GM19468 (cell line): Measurements from ENCODE around the gene FBXO3.
A peak's percentile ranks its signal among the peaks of the same experiment; 100 is the strongest.
"Not testable (repeated sequence)": the region's sequence is repeated elsewhere in the genome, so short reads cannot be mapped to it uniquely, and the experiment has no call there.

Experiments
- ATAC-seq: cut with Tn5 transposase; IDR thresholded peaks from one replicate; pipeline ENCODE4 v1.9.1; 2021; ENCODE audit warnings: mild to moderate bottlenecking, moderate library complexity, moderate number of reproducible peaks; ENCODE audit not compliant: unreplicated experiment; ENCODE audit errors: extremely low read depth

Gene FBXO3, protein sequence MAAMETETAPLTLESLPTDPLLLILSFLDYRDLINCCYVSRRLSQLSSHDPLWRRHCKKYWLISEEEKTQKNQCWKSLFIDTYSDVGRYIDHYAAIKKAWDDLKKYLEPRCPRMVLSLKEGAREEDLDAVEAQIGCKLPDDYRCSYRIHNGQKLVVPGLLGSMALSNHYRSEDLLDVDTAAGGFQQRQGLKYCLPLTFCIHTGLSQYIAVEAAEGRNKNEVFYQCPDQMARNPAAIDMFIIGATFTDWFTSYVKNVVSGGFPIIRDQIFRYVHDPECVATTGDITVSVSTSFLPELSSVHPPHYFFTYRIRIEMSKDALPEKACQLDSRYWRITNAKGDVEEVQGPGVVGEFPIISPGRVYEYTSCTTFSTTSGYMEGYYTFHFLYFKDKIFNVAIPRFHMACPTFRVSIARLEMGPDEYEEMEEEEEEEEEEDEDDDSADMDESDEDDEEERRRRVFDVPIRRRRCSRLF

DNA sequence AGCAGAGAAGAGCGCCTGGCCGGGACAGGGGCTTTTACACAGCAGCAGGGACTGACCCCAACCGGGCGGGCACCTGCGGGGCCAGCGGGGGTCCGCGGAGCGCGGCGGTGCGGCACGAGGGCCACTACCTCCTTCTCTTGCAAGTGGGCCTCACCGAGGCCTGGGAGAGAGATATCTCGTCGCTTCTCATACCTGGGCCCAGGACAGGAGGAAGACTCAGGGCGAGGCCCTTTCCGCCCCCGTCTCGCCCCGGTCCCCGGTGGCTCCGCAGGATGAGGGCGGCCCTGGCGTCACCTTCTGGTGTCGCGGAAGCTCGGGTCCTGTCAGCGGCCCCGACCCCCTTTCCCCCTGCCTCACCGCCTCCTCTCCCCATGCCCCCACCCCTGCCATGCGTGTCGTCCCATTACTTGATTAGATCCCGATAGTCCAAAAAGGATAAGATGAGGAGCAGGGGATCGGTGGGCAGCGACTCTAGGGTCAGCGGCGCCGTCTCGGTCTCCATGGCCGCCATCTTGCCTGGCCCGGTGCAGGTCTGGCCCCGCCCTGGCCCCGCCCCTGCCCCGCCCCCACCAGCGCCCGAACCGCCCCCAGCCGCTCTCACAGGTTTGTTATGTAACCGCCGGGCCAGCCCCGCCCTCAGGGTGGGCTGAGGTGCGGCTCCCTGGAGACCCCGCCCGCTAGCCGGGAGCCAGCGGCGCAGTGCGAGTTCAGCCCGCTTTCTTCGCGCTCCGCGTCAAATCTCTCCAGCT lies at the start of gene FBXO3:
Gene FBXO3 (minus strand): TSS at position 534 of the 749 bp plus-strand sequence. CDS start 23 bp downstream, at position 511.
- peak; percentile 55 for ATAC-seq

DNA sequence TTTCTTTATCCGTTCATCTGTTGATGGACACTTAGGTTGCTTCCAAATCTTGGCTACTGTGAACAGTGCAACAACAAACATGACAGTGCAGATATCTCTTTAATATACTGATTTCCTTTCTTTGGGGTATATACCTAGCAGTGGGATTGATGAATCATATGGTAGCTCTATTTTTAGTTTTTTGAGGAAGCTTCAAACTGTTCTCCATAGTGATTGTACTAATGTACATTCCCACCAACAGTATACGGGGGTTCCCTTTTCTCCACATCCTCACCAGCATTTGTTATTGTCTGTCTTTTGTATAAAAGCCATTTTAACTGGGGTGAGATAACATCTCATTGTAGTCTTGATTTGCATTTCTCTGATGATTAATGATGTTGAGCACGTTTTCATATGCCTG lies 48.7 kb upstream of the FBXO3 start:
- not testable (repeated sequence) for ATAC-seq

DNA sequence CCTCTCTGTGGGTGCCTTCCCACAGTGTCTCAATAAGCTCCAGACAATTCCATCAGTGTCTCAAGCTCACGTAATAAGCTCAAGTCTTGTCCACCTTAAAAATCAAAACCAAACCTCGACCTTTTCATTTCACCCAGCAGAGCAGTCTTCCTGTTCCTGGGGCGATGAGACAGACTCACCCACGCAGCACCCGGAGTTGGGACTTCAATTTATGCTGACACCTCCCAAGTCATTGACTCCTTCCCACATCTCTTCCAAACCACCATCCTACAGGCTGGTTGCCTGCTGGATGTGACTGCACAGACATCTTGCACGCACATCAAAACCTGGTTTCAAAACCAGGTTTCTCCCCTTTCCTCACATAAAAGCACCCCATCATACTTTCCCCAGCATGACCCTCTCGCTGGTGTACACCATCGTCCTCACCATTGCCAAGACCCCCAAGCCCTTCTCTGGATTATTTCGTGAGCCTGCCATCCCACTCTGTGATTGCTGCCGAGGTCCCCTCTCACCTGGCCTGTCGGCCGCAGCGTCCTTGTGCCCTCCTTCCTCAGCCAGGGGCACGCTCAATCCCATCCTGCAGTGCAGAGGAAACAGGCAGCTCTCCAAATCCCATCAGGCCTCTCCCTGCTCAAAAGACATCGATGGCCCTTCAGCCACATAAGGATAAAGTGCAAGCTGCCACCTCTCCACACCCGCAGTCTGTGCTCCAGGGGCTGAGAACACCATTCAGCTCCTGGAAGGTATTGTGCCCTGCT lies 45.1 kb upstream of the FBXO3 start:
- ATAC-seq: no peak

DNA sequence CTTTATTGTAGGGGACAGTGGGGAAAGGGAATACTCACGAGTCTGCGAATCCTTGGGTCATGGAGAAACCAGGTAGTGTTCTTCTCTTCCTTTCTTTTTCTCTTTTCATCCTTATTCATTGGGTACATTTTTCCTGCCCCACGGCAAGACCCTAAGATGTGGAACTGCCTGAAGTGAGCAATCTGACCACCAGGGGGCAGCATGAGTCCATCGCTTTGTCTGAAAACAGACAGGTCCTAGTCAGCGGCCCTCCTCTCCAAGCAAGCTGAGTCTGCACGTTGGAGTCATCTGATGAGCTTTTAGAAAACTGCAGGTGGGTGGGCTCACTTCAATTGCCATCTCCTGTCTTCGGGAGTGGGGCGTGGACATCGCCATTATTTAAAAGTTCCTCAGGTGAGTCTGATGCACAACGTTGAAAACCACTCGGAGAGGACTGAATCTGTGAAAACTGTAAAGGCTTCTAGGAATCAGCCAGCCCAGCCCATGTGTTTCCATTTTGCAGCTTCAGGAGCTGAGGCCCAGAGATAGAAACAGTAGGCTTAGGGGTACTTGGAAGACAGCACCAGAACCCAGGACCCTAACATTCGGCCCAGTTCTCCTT lies 34.0 kb upstream of the FBXO3 start:
- ATAC-seq: peak; percentile 58

DNA sequence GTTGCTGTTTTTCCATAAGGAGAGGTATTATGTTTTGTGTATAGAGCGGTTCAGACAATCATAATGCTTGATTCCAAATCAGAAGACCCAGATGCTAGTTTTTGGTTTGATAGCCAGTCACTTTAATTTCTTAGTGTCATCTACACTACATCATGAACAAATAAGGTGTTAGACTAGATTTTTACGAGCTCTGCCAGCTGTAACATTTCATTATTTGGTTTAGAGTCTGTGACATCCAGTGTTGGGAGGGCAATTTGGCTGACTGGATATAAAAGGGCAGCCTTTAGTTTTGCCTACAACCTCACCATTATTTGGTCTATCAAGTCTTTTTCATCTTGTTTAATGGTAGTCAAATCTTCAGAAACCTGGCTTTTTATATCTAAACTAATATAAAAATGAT lies 30.2 kb upstream of the FBXO3 start:
- no peak for ATAC-seq

DNA sequence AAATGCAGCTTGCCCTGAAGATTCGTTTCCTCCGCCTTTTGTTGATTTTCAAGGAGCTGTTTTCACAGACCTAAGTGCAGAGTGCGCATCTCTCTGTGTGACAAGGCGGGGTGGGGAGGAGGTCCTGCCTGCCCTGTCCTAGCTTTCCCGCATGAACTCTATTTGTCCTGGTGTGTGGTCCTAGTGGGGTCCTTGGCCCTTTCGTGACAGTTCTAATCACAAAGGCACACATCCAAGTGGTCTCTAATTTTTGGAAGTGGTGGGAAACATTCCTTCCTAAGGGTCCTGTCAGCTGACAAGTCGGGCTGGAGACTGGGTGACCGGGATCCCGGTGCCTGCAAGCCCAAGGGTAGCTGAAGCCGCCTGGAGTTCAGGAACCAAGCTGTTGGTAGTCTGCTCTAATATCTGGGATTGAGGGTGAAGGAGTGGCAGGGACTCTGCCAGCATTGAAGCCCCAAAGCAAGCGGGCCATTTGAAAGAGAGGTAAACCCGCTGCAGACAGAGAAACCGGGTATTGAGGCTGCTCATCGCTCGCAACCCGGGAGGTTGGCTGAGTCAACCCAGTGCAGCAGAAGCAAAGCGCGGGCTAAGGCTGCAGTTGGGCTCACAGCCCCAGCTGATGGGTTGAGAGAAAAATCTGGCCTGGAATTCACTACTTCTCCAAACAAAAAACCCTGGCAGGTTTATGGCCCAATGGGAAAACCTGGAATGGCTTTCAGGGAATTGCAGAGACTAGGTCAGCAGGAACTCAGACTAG lies 28.1 kb upstream of the FBXO3 start:
- ATAC-seq: no peak

DNA sequence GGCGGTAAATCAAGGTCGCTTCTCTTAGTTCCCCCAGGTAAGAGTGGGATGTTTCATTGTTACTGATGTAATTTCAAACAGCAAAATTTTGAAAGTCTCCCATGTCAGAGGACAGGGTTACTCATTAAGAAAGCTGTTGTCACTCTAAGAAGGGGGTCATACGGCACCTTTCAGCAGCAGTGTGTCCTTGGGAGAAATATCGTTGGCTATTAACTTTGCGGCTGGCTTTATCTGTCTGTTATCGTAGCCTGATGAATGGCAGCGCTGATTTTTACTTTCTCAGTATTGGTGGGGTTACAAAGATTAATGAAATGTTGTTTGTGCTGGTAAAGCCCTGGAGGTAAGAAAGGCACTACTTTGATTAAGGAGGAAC lies 27.5 kb upstream of the FBXO3 start:
- ATAC-seq: no peak

DNA sequence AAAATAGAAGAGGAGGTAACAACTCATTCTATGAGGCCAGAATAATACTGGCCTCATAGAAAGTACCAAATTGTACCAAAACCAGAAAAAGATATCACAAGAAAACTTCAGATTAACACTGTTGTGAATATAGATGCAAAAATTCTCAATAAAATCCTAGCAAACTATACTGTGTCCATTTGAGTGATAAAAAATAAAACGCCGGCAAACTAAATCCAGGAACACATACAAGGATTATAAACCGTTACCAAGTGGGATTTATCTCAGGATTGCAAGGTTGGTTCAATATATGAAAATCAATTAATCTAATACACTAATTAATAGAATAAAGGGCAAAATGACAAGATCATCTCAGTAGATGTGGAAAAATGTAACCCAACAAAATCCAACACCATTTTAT lies 23.6 kb upstream of the FBXO3 start:
- no peak for ATAC-seq

DNA sequence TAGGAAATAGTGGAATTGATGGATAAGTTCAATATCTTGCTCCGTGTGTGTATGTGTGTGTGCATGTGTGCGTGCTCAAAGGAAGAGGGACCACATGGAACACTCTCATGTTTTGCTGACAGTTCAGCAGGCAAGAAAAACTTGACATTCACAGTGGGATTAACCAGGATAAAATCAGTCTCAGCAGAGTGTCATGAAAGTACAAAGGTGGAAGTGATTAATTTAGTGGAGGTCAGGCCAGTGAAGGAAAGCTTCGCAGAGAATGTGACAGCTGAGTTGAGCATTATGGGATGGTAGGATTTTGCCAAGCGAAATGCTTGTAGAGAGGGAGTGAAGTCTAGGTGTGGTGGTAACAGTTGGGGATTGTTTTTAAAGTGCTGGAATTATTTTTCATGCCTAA lies 15.7 kb upstream of the FBXO3 start:
- no peak for ATAC-seq

DNA sequence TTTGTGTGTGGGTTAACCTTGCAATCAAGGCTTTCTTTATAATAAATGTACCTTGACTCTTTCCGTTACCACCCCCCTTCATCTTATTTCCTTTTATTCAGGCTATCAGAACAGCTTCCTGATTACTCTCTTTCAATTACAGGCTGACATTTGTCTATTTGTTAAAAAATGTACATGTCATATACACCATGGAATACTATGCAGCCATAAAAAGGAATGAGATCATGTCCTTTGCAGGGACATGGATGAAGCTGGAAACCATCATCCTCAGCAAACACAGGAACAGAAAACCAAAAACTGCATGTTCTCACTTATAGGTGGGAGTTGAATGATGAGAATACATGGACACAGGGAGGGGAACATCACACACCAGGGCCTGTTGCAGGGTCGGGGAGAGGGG lies 13.8 kb upstream of the FBXO3 start:
- not testable (repeated sequence) for ATAC-seq

DNA sequence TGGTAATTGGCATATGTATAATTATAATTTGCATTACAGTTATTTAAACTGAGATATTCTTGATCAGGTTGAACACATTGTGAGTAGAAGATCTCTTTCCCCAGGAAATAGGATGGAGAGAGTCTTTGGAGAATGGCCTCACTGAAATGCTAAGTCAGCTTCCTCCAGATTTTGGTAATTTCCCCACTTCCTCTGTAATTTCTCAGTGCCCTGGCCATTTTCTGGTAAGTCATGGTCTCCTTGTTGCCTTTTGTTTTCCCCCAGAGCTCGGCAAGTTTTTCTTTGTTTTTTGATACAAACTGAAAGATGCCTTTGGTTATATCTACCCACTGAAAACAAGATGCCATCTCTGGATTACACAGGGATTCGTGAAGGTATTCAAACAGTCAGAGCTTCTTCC lies 12.8 kb upstream of the FBXO3 start:
- no peak for ATAC-seq

DNA sequence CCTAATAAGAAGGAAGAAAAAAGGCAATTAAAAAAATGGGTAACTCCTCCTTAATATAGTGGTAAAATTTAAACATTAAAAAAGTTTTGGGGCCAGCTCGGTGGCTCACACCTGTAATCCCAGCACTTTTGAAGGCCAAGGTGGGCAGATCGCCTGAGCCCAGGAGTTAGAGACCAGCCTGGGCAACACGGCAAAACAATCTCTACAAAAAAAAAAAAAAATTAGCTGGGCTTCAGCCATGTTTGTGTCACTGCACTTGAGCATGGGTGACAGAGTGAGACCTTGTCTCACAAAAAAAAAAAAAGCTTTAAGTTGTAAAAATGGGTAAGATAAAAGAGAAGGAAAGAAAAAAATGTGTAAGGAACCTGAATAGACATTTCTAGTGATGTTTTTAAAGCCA lies 11.3 kb upstream of the FBXO3 start:
- ATAC-seq: no peak

DNA sequence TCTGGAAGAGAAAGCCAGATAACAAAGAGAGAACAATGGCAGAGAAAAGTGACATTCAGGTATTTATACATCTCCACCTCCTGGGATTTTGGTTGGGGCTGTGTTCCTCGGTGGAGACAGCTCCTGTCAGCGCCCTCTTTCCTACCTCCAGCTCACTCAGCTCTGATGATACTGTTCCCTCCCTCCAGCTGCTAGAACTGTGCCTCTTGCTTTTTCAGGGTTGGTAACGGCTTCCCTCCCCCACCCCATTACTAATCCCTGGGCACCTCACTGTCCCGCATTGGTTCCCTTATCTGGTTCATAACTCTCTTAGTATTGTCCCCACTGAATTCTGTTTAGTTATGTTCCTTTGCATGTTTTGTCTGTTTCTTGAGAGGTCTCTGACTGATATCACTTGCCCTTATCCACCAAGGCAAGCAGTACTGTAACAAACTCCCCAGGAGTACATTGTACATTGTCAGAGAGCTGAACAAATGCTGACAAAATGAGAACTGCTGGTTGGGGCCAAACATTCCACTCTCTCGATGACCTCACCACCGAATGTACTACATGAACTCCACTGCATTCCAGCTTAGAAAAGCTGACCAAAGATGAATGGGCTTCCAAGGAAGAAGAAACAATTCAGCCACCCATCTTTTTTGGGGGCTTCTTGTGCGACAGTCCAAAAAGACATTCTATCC lies 5.7 kb upstream of the FBXO3 start:
- no peak for ATAC-seq

DNA sequence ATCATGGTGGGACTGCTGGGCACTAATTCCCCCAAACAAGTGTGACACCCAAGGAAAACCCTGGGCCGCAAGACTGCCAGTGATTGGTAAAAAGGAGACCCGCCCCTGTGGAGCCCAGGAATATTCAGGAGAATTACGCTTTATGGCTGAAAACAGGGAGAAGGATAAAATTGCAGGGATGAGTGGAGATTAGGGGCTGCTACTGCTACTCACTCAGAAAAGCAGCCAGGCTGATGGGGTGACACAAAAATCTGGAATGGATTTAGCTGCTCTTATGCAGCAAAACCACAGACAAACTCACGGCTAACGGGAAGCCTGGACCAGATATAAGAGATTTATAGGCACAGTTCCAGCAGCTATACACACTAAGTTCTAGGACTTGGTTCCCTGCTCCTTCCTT lies 4.4 kb upstream of the FBXO3 start:
- no peak for ATAC-seq

DNA sequence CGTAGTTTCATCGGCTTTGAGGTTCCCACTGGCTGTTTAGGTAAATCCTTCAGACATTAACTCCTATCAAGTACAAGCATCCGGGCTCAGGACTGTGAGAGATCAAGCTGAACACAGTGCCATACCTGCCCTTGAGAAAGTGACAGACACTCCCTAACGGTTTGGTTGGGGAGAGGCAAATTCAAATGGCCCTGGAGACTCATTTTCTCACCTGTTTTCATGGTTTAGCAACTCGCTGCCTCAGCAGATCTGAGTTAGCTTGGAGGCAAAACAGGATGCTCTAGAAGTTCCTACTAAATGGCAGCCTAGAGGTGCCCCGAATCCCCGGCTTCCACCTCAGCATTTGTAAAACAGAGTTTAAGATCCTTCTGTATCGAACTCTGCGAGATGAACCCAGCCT lies 3.6 kb upstream of the FBXO3 start:
- no peak for ATAC-seq

DNA sequence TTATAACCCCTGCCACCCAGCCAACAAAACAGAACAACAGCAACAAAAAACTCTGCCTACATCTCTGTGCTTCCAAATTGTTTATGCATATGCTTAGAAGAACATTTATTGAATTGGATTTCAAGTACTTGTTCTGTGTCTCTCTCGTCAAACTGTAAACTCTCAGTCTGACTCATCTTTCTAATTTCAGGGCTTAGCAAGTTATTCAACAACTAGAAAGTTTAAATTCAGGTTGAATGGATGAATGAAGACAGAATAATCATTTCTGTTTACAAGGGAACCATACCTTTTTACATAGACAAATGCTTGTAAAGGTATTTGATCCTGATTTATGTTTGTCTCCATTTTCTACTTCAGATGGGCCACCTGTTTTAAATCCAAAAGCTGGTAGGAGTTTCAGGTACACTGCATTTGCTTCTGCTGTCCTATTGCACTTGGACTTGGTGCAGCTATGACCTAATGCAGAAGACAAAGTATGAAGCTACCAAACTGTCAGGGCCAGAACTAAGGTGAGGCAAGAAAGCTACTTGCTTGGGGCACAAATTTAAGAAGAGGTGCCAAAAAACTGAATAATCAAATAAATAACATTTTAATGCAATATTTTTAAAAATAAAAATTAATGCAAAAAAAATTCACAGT lies 1.6 kb upstream of the FBXO3 start:
- ATAC-seq: peak; percentile 25

DNA sequence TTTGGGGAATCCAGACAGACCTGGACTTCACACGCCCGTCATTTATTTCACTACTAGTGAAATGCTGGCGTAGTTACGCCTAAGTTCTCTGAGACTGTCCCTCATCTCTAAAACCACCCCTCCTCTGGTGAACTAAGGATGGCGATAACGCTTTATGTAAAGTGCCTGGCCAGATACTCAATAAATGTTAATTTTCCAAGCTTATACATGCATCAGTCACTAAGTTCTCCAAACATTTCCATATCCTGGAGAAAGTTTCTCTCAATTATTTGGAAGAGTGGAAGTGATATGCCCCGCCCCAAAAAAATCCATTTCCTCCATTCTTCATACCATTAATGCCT lies 1.1 kb upstream of the FBXO3 start:
- no peak for ATAC-seq

DNA sequence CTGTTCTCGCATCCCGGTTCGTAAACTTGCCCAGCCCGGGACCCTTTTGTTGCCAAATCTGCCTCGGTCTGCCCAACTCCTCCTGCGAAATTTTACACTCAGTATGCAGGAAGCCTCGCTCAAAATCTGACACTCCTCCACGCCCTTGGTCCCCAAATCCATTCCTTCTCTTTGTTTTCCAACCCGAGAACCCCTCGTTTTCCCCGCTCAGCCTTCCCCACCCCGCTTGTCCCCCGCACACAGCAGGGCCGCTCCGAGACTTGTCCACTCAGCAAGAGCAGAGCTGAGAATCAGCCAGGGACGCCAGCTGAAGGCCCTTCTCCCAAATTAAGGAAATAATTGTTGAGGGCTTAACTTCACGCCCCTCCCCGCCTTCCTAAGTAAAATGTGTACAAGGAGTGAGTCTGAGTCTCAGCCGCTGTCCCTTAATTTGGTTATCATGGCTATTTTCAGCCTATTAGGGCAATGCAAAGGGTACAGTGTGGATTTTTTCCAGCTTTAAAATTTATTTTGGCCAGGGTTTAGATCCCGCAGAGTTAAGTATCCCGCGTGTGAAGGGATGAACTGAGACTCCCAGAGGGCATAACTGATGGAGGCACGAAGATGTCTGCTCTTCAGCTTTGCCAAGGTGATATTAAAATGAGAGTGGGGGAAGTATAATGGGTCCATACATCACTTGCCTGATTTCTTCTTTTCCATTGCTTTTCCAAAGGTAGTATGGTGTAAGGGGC lies 581 bp upstream of the FBXO3 start:
- no peak for ATAC-seq
